Spleen (tissue), 11 donors: ENCODE results near the gene TMEM132C. TPM values are rescaled to one million over a fixed set of nuclear protein-coding genes. Genes with fewer than 3 reads are reported as not detected.

ENCODE experiments used
- DNase-seq: peaks from one replicate; pipeline ENCODE4 v3.0.0-alpha.2; 2020
- H3K27ac ChIP-seq, 8 donors: fragments of 200-600 bp; sonication (generic) in 7 of 8; 1 replicate in 4 of 8; 2 replicates in 4 of 8; pipeline versions ENCODE4 v1.5.0 to v1.8.0; 2016 to 2021; ENCODE audit warnings: inconsistent platforms in 4 of 8, mild to moderate bottlenecking in 4 of 8, moderate library complexity in 1 of 8
- H3K27me3 ChIP-seq, 7 donors: fragments of 200-600 bp; sonication (generic) in 6 of 7; replicated peaks in 1 of 7; 1 replicate in 4 of 7; 2 replicates in 3 of 7; pipeline versions ENCODE4 v1.5.0 to v1.8.0; 2016 to 2021; ENCODE audit warnings: inconsistent platforms in 3 of 7, mild to moderate bottlenecking in 1 of 7
- H3K36me3 ChIP-seq, 6 donors: fragments of 200-600 bp; sonication (generic) in 5 of 6; 1 replicate in 4 of 6; 2 replicates in 2 of 6; pipeline versions ENCODE4 v1.5.0 to v1.8.0; 2016 to 2021; ENCODE audit warnings: inconsistent platforms in 2 of 6
- H3K4me1 ChIP-seq, 6 donors: fragments of 200-600 bp; sonication (generic) in 5 of 6; 1 replicate in 3 of 6; 2 replicates in 3 of 6; pipeline versions ENCODE4 v1.5.0 to v1.8.0; 2016 to 2021; ENCODE audit warnings: inconsistent platforms in 3 of 6
- H3K4me3 ChIP-seq, 8 donors: fragments of 200-600 bp; sonication (generic) in 7 of 8; 1 replicate in 4 of 8; 2 replicates in 4 of 8; pipeline versions ENCODE4 v1.5.0 to v1.8.0; 2016 to 2021; ENCODE audit warnings: inconsistent platforms in 4 of 8, mild to moderate bottlenecking in 4 of 8, moderate library complexity in 2 of 8
- H3K9me3 ChIP-seq, 8 donors: fragments of 200-600 bp; sonication (generic) in 7 of 8; 1 replicate in 4 of 8; 2 replicates in 4 of 8; pipeline versions ENCODE4 v1.5.0 to v1.8.0; 2016 to 2021; ENCODE audit warnings: inconsistent platforms in 4 of 8
- CTCF ChIP-seq, 11 experiments: fragments of 200-600 bp in 7 of 11; fragments of 450-650 bp in 4 of 11; sonication (generic) in 4 of 11; IDR thresholded peaks in 8 of 11; conservative IDR thresholded peaks in 3 of 11; 1 replicate in 7 of 11; 2 replicates in 4 of 11; pipeline versions ENCODE4 v1.4.0 to v1.8.0; 2016 to 2021; ENCODE audit warnings: antibody characterized with exemption in 11 of 11, inconsistent platforms in 4 of 11, mild to moderate bottlenecking in 1 of 11
- POLR2A ChIP-seq, 3 donors: fragments of 450-650 bp; IDR thresholded peaks; one replicate each; pipeline ENCODE4 v1.5.1; 2017; ENCODE audit warnings: antibody characterized with exemption in 3 of 3, mild to moderate bottlenecking in 1 of 3
- POLR2AphosphoS5 ChIP-seq, 3 donors: sonication (generic); formaldehyde crosslinking; IDR thresholded peaks; one replicate each; pipeline ENCODE4 v1.5.1; 2017; ENCODE audit warnings: antibody characterized with exemption in 3 of 3
- WGBS, 5 donors: extraction: QIAGEN DNeasy Blood & Tissue Kit in 3 of 5; methylation state at CpG; one replicate each; pipeline versions ENCODE4 v1.1.5 to v1.1.7; 2013 to 2018; 5-methylcytosine and 5-hydroxymethylcytosine counted together
- intact Hi-C: fragments of 100-400 bp; cut with DNase I; formaldehyde crosslinking; loops from one replicate; pipeline ENCODE4 v1.15.0; 2023; ENCODE audit warnings: low total_unique reads
- polyA plus RNA-seq, 3 donors: library from polyadenylated mRNA; stranded (reverse); fragments of 200-250 nt; gene quantifications; one replicate each; pipeline ENCODE4 v1.2.1, GENCODE V29; 2013
- total RNA-seq, 7 donors: library from RNA; depleted of rRNA in 3 of 7; stranded (reverse); fragments of >200 nt in 3 of 7; fragmentation: NEBNext Ultra II Directional in 4 of 7; extraction: Animal tissue kit (Norgen Biotek cat#: 25700) in 4 of 7; gene quantifications; one replicate each; pipeline versions ENCODE4 v1.1.0 to v1.2.1, GENCODE V29; 2016 to 2021
- donor health status: healthy with polysubstance abuse.
- donor health status: DM: no; HTN: no; CAD: no; lungs with moderate emphysema.
- donor health status: DM: no; HTN: no; CAD: no.
- donor health status: Bipolar disorder and iron deficiency.
- donor health status: healthy.
- donor health status: DM: no; HTN: no; CAD: no.
- donor health status: DM: yes; HTN: yes; CAD: no.

TMEM132C gene
- total and polyA plus RNA-seq, 10 donors: 0.08 to 0.83 (median 0.25) TPM; not detected in 4

- 79 to 91% (median 90%) methylated on average over 22 to 25 of the region's 25 CpGs for WGBS, 5 donors
- intact Hi-C loops: no loop called here
- Histone ChIP-seq H3K4me3 (no peak overlapping the region), H3K27me3 (peaks cover 0 to 3% (median 0%) of the 10 kb centered on the region in 7 donors), H3K36me3 (no peaks in the 10 kb centered on the region), H3K9me3 (no peaks in the 10 kb centered on the region), H3K4me1 (no peaks in the 10 kb centered on the region), H3K27ac (no peak overlapping the region)
- DNase-seq: no peak
- TF ChIP-seq POLR2A (IDR thresholded peaks at IDR 0.05) (no peak), POLR2AphosphoS5 (IDR thresholded peaks at IDR 0.05) (no peak), CTCF (IDR thresholded peaks at IDR 0.05 in 8 of 11, conservative IDR thresholded peaks at IDR 0.05 in 3 of 11) (no peak)
These were observed 277.0 kb downstream of the TMEM132C start for GRCh38 chr12:128543971-128544370.

- H3K9me3 ChIP-seq: no peaks in the 10 kb centered on the region
- H3K27ac ChIP-seq: no peak overlapping the region
- no peaks in the 10 kb centered on the region for H3K36me3 ChIP-seq
- peaks cover 0 to 24% (median 0%) of the 10 kb centered on the region in 7 donors for H3K27me3 ChIP-seq
- H3K4me3 ChIP-seq: no peak overlapping the region
- TF ChIP-seq CTCF (IDR thresholded peaks at IDR 0.05 in 8 of 11, conservative IDR thresholded peaks at IDR 0.05 in 3 of 11) (no peak), POLR2AphosphoS5 (IDR thresholded peaks at IDR 0.05) (no peak), POLR2A (IDR thresholded peaks at IDR 0.05) (no peak)
- intact Hi-C loops: no loop called here
- DNase-seq: no peak
- H3K4me1 ChIP-seq: no peaks in the 10 kb centered on the region
- WGBS, 5 donors: 68 to 78% (median 71%) methylated on average over 3 of the region's 3 CpGs
These were observed 282.0 kb downstream of the TMEM132C start for GRCh38 chr12:128548949-128549348.

GRCh38 chr12:128549601-128550218 lies 282.7 kb downstream of the TMEM132C start:
- 63 to 82% (median 78%) methylated on average over 13 of the region's 13 CpGs for WGBS, 5 donors
- Histone ChIP-seq H3K27me3 (peaks cover 0 to 27% (median 0%) of the 10 kb centered on the region in 7 donors), H3K9me3 (no peaks in the 10 kb centered on the region), H3K4me1 (no peaks in the 10 kb centered on the region), H3K4me3 (no peak overlapping the region), H3K36me3 (no peaks in the 10 kb centered on the region), H3K27ac (no peak overlapping the region)
- DNase-seq: no peak
- TF ChIP-seq CTCF (IDR thresholded peaks at IDR 0.05 in 8 of 11, conservative IDR thresholded peaks at IDR 0.05 in 3 of 11) (no peak), POLR2AphosphoS5 (IDR thresholded peaks at IDR 0.05) (no peak)
- intact Hi-C loops: no loop called here

- peaks cover 0 to 27% (median 0%) of the 10 kb centered on the region in 7 donors for H3K27me3 ChIP-seq
- TF ChIP-seq CTCF (IDR thresholded peaks at IDR 0.05 in 8 of 11, conservative IDR thresholded peaks at IDR 0.05 in 3 of 11) (no peak), POLR2A (IDR thresholded peaks at IDR 0.05) (no peak), POLR2AphosphoS5 (IDR thresholded peaks at IDR 0.05) (no peak)
- peaks cover 0 to 9% (median 4%) of the 10 kb centered on the region in 8 donors for H3K9me3 ChIP-seq
- H3K4me1 ChIP-seq: no peaks in the 10 kb centered on the region
- intact Hi-C loops: no loop called here
- H3K4me3 ChIP-seq: no peak overlapping the region
- H3K27ac ChIP-seq: no peak overlapping the region
- no peak for DNase-seq
- no peaks in the 10 kb centered on the region for H3K36me3 ChIP-seq
- 19 to 32% (median 28%) methylated on average over 9 of the region's 9 CpGs for WGBS, 5 donors
These were observed 284.3 kb downstream of the TMEM132C start for GRCh38 chr12:128551266-128551665.
